Measurements from ENCODE around the gene ZNF487. TPM values are rescaled to one million over a fixed set of nuclear protein-coding genes. Genes with fewer than 3 reads are reported as not detected.

ZNF487 gene
- polyA plus RNA-seq, 2 of the 4 experiments (the other 2 are of a cell fraction) = 4.3 to 7.2 TPM

GRCh38 chr10:43502931-43503330, 66.0 kb downstream of the ZNF487 start:
- FAIRE-seq = no peak

GRCh38 chr10:43524434-43525247, 87.7 kb downstream of the ZNF487 start:
- H3K9me3 ChIP-seq = peaks cover 63% of the 10 kb centered on the region

More at GRCh38 chr10:43502931-43503330, 66.0 kb downstream of the ZNF487 start:
- ATAC-seq (no peak), DNase-seq (ENCODE audit: low read depth in 1 of 2, low spot score in 1 of 2) (no peak)
- 0 out of 3 replicates have a peak, but pooled peaks cover 3% of the 10 kb centered on the region for H3K9me3 ChIP-seq
- POLR2A ChIA-PET = no interaction called here
- no peak overlapping the region for H3K4me3 ChIP-seq
- no peak overlapping the region for H3K4me2 ChIP-seq
- CTCF ChIA-PET = interaction anchor here (0.6 to 1.0 kb wide), 2 partner anchors 23 to 1051 kb away, joined by 3 read pairs; no protein-coding TSS in a partner anchor
- no peak overlapping the region for H3K27ac ChIP-seq
- no peak for TF ChIP-seq RAD21 (conservative IDR thresholded peaks at IDR 0.05 in 1 of 2, IDR thresholded peaks at IDR 0.05 in 1 of 2)
- no peak for TF ChIP-seq ZNF302 (CRISPR knock-in tag; IDR thresholded peaks at IDR 0.05)
- no peak for TF ChIP-seq HOXA7 (CRISPR knock-in tag; IDR thresholded peaks at IDR 0.05)
- TF ChIP-seq PBX3 (IDR thresholded peaks at IDR 0.05) = no peak
- no peak for TF ChIP-seq GATA3 (IDR thresholded peaks at IDR 0.05; ENCODE audit: borderline replicate concordance)
- no peak for TF ChIP-seq TP53 (CRISPR knock-in tag; IDR thresholded peaks at IDR 0.05)
- TF ChIP-seq RNF2 (IDR thresholded peaks at IDR 0.05; ENCODE audit: borderline replicate concordance, low read depth) = no peak
- TF ChIP-seq ZFP36 (IDR thresholded peaks at IDR 0.05; ENCODE audit: borderline replicate concordance, partially characterized antibody) = no peak
- TF ChIP-seq SREBF2 (IDR thresholded peaks at IDR 0.05) = no peak
- TF ChIP-seq RARB (CRISPR knock-in tag; IDR thresholded peaks at IDR 0.05) = no peak
- H3K4me1 ChIP-seq = no peaks in the 10 kb centered on the region

More at GRCh38 chr10:43524434-43525247, 87.7 kb downstream of the ZNF487 start:
- no peak overlapping the region for H3K27ac ChIP-seq
- no peaks in the 10 kb centered on the region for H3K4me1 ChIP-seq
- 0% methylated on average over 1 of the region's 1 CpG for WGBS (ENCODE audit: missing lambda C conversion rate)
- no peak overlapping the region for H3K4me2 ChIP-seq
- ATAC-seq = no peak
- DNase-seq (ENCODE audit: low read depth in 1 of 2, low spot score in 1 of 2) = peak in 1 of 2 experiments; percentile 6
- ChIA-PET POLR2A (no interaction called here), CTCF (interaction anchor here (1.2 kb wide), 1 partner anchor 22 kb away, joined by 3 read pairs; no protein-coding TSS in a partner anchor)
- no peak overlapping the region for H3K4me3 ChIP-seq
- no peak for FAIRE-seq
- TF ChIP-seq PBX3 (IDR thresholded peaks at IDR 0.05) (no peak), ZC3H11A (IDR thresholded peaks at IDR 0.05) (no peak), JUN (IDR thresholded peaks at IDR 0.05) (no peak), CHD4 (IDR thresholded peaks at IDR 0.05; ENCODE audit: borderline replicate concordance) (no peak), SMC3 (IDR thresholded peaks at IDR 0.05) (no peak), GATA3 (IDR thresholded peaks at IDR 0.05; ENCODE audit: borderline replicate concordance) (peak; percentile 63; the same call in 1 of the 2 replicates)

Small RNAs within 50 kb of the gene (small RNA-seq; reads per million reads assigned to genes)
- gene RNU7-193P (0 to 0.43 (median 0) reads per million in 6 experiments), gene SNORD3J (0 to 0.37 (median 0) reads per million in 6 experiments)

Other genes with a start within 250 kb of the ZNF487 start
- gene RASGEF1A, start 170.0 kb upstream of the ZNF487 start, polyA plus RNA-seq (2011; rRNA removed) = 3.5 and 4.2 TPM in 2 replicates
- 1.6 to 2.5 TPM (median 1.7 TPM) in 3 replicates for gene RASGEF1A, start 170.0 kb upstream of the ZNF487 start, polyA plus RNA-seq (2017; fragmentation: RNase III; extraction: RNeasy Plus Mini Kit Qiagen cat#74134 plus additional on column Dnase treatment)
- not detected in 2 replicates for gene FXYD4, start 65.5 kb upstream of the ZNF487 start, polyA plus RNA-seq (2011; rRNA removed)
- gene FXYD4, start 65.5 kb upstream of the ZNF487 start, polyA plus RNA-seq (2017; fragmentation: RNase III; extraction: RNeasy Plus Mini Kit Qiagen cat#74134 plus additional on column Dnase treatment) = not detected in 3 replicates
- gene HNRNPF, start 27.9 kb upstream of the ZNF487 start, polyA plus RNA-seq (2011; rRNA removed) = 198 and 271 TPM in 2 replicates
- gene HNRNPF, start 27.9 kb upstream of the ZNF487 start, polyA plus RNA-seq (2017; fragmentation: RNase III; extraction: RNeasy Plus Mini Kit Qiagen cat#74134 plus additional on column Dnase treatment) = 217 to 228 TPM (median 221 TPM) in 3 replicates
- 4.7 and 6.0 TPM in 2 replicates for gene ZNF239, start 137.5 kb downstream of the ZNF487 start, polyA plus RNA-seq (2011; rRNA removed)
- 3.2 to 4.1 TPM (median 3.4 TPM) in 3 replicates for gene ZNF239, start 137.5 kb downstream of the ZNF487 start, polyA plus RNA-seq (2017; fragmentation: RNase III; extraction: RNeasy Plus Mini Kit Qiagen cat#74134 plus additional on column Dnase treatment)
- gene ZNF485, start 169.3 kb downstream of the ZNF487 start, polyA plus RNA-seq (2011; rRNA removed) = 2.4 and 3.3 TPM in 2 replicates
- gene ZNF485, start 169.3 kb downstream of the ZNF487 start, polyA plus RNA-seq (2017; fragmentation: RNase III; extraction: RNeasy Plus Mini Kit Qiagen cat#74134 plus additional on column Dnase treatment) = 2.5 to 2.7 TPM (median 2.7 TPM) in 3 replicates
- gene ZNF32, start 211.8 kb downstream of the ZNF487 start, polyA plus RNA-seq (2011; rRNA removed) = 38.2 and 49.9 TPM in 2 replicates
- gene ZNF32, start 211.8 kb downstream of the ZNF487 start, polyA plus RNA-seq (2017; fragmentation: RNase III; extraction: RNeasy Plus Mini Kit Qiagen cat#74134 plus additional on column Dnase treatment) = 18.5 to 25.3 TPM (median 21.4 TPM) in 3 replicates

All from A549 (cell line).